K562 (cell line): ENCODE measurements around the gene CCM2. TPM values are rescaled to one million over a fixed set of nuclear protein-coding genes. Genes with fewer than 3 reads are reported as not detected.
A peak's percentile ranks its signal among the peaks of the same experiment; 100 is the strongest.

ENCODE experiments used
- ARID3A ChIP-seq: IDR thresholded peaks from 2 replicates; pipeline ENCODE4 v1.6.1; 2012; ENCODE audit warnings: low read depth, low read length, improper control_type of control experiment, borderline replicate concordance
- CEBPG ChIP-seq, 3 experiments: fragments of 200-800 bp in 1 of 3; sonication (Bioruptor generic) in 1 of 3; sonication (generic) in 1 of 3; formaldehyde crosslinking in 1 of 3; IDR thresholded peaks in 2 of 3; conservative IDR thresholded peaks in 1 of 3; 2 replicates each; pipeline versions ENCODE4 v1.6.1 to v1.8.0; 2016 to 2022; ENCODE audit warnings: missing compliant biosample characterization in 2 of 3, missing genetic modification characterization in 2 of 3, mild to moderate bottlenecking in 1 of 3, missing genetic modification reagents in 1 of 3
- GATA2 ChIP-seq: sonication (generic); formaldehyde crosslinking; IDR thresholded peaks from 2 replicates; pipeline ENCODE4 v1.4.0; 2020; ENCODE audit warnings: mild to moderate bottlenecking, missing genetic modification reagents
- HIVEP1 ChIP-seq: fragments of 250-450 bp; sonication (Bioruptor Pico); IDR thresholded peaks from 2 replicates; pipeline ENCODE4 v1.4.0; 2020; ENCODE audit warnings: mild to moderate bottlenecking
- ID3 ChIP-seq, 2 experiments: fragments of 250-450 bp in 1 of 2; fragments of 450-650 bp in 1 of 2; sonication (Bioruptor Pico) in 1 of 2; IDR thresholded peaks; 2 replicates each; pipeline versions ENCODE4 v1.6.1 to v1.8.0; 2016 to 2021; ENCODE audit warnings: mild to moderate bottlenecking in 2 of 2, moderate library complexity in 2 of 2, missing compliant biosample characterization in 1 of 2, missing genetic modification characterization in 1 of 2
- JUN ChIP-seq, 2 experiments: sonication (generic) in 1 of 2; formaldehyde crosslinking in 1 of 2; IDR thresholded peaks; 2 replicates each; pipeline versions ENCODE4 v1.6.1 to v1.8.0; 2012 to 2022; ENCODE audit warnings: borderline replicate concordance in 2 of 2, mild to moderate bottlenecking in 2 of 2, improper control_type of control experiment in 1 of 2, low read depth in 1 of 2, low read length in 1 of 2, missing genetic modification reagents in 1 of 2
- L3MBTL2 ChIP-seq: fragments of 450-650 bp; IDR thresholded peaks from 2 replicates; pipeline ENCODE4 v1.6.1; 2016; ENCODE audit warnings: mild to moderate bottlenecking, moderate library complexity
- MGA ChIP-seq: fragments of 450-650 bp; IDR thresholded peaks from 2 replicates; pipeline ENCODE4 v1.6.1; 2016; ENCODE audit warnings: mild to moderate bottlenecking, moderate library complexity
- SNRNP70 ChIP-seq: fragments of 200-400 bp; formaldehyde crosslinking; optimal IDR thresholded peaks from 2 replicates; pipeline ENCODE3; 2017; ENCODE audit warnings: low read depth, low read length
- WHSC1 ChIP-seq: IDR thresholded peaks from one replicate; pipeline ENCODE4 v1.6.1; 2012; ENCODE audit warnings: low read length, control low read depth, inconsistent platforms
- ZNF384 ChIP-seq: IDR thresholded peaks from 2 replicates; pipeline ENCODE4 v1.6.1; 2012; ENCODE audit warnings: low read depth, low read length, improper control_type of control experiment
- ZNF431 ChIP-seq: sonication (generic); formaldehyde crosslinking; IDR thresholded peaks from 2 replicates; pipeline ENCODE4 v1.8.0; 2022; ENCODE audit warnings: mild to moderate bottlenecking, missing genetic modification reagents
- polyA plus RNA-seq, 8 experiments: library from polyadenylated mRNA; depleted of rRNA in 4 of 8; stranded (reverse) in 5 of 8; unstranded in 3 of 8; fragments of >200 nt; fragmentation: Nextera tagmentation in 2 of 8; fragmentation: Illumina TruSeq in 1 of 8; extraction: Ambion mirVana in 2 of 8; extraction: Trizol in 1 of 8; gene quantifications; 2 replicates each; pipeline versions ENCODE4 v1.2.1 to v1.2.3, GENCODE V29; 2011 to 2014; ENCODE audit warnings: inconsistent platforms in 1 of 8, missing spikeins in 1 of 8
- total RNA-seq, 7 experiments: library from RNA; depleted of rRNA in 6 of 7; stranded (reverse); fragments of >200 nt in 6 of 7; fragmentation: Illumina TruSeq in 2 of 7; extraction: Trizol in 2 of 7; gene quantifications; 2 replicates each; pipeline versions ENCODE4 v1.2.1 to v1.2.3, GENCODE V29; 2011 to 2021; ENCODE audit warnings: low replicate concordance in 1 of 7

Gene CCM2
- total and polyA plus RNA-seq, 9 of the 15 experiments (the other 6 are each of a cell fraction or from before 2014, with no cell fraction given) = 0.41 to 38.6 (median 25.9) TPM

- TF ChIP-seq ARID3A (no peak), L3MBTL2 (0 out of 2 replicates have a peak, but pooled peaks have one; percentile 26), MGA (no peak), WHSC1 (no peak), CEBPG (CRISPR knock-in tag; IDR thresholded peaks at IDR 0.05) (no peak), CEBPG (tag; conservative IDR thresholded peaks at IDR 0.05 in 1 of 2, IDR thresholded peaks at IDR 0.05 in 1 of 2) (no peak), SNRNP70 (no peak), ZNF431 (CRISPR knock-in tag) (no peak), ID3 (CRISPR knock-in tag; IDR thresholded peaks at IDR 0.05) (no peak), ID3 (tag; IDR thresholded peaks at IDR 0.05) (peak; percentile 82; the same call in 1 of the 2 replicates), ZNF384 (peak; percentile 38; the same call in 1 of the 2 replicates), HIVEP1 (CRISPR knock-in tag) (no peak), GATA2 (CRISPR knock-in tag) (no peak), JUN (IDR thresholded peaks at IDR 0.05; ENCODE audit: borderline replicate concordance, low read depth, low read length) (no peak), JUN (CRISPR knock-in tag; IDR thresholded peaks at IDR 0.05; ENCODE audit: borderline replicate concordance) (no peak)
Observed at GRCh38 chr7:44973610-44974401, 26.2 kb upstream of the CCM2 start (continued).
